Measurements from ENCODE around the gene SCGB3A1.

- TF ChIP-seq USF1 (IDR thresholded peaks at IDR 0.05) (no peak), MAX (IDR thresholded peaks at IDR 0.05) (no peak), RAD21 (IDR thresholded peaks at IDR 0.05; ENCODE audit: low read depth) (no peak), YY1 (IDR thresholded peaks at IDR 0.05; ENCODE audit: low read depth) (no peak), EP300 (IDR thresholded peaks at IDR 0.05; ENCODE audit: borderline replicate concordance) (no peak), CEBPB (IDR thresholded peaks at IDR 0.05) (no peak), ZBTB7A (IDR thresholded peaks at IDR 0.05; ENCODE audit: low read depth) (no peak), TAF1 (IDR thresholded peaks at IDR 0.05; ENCODE audit: low read depth) (no peak), CREB1 (IDR thresholded peaks at IDR 0.05; ENCODE audit: low read depth) (no peak), TCF12 (IDR thresholded peaks at IDR 0.05; ENCODE audit: low read depth) (no peak)
- TF ChIP-seq, protein P1, sequence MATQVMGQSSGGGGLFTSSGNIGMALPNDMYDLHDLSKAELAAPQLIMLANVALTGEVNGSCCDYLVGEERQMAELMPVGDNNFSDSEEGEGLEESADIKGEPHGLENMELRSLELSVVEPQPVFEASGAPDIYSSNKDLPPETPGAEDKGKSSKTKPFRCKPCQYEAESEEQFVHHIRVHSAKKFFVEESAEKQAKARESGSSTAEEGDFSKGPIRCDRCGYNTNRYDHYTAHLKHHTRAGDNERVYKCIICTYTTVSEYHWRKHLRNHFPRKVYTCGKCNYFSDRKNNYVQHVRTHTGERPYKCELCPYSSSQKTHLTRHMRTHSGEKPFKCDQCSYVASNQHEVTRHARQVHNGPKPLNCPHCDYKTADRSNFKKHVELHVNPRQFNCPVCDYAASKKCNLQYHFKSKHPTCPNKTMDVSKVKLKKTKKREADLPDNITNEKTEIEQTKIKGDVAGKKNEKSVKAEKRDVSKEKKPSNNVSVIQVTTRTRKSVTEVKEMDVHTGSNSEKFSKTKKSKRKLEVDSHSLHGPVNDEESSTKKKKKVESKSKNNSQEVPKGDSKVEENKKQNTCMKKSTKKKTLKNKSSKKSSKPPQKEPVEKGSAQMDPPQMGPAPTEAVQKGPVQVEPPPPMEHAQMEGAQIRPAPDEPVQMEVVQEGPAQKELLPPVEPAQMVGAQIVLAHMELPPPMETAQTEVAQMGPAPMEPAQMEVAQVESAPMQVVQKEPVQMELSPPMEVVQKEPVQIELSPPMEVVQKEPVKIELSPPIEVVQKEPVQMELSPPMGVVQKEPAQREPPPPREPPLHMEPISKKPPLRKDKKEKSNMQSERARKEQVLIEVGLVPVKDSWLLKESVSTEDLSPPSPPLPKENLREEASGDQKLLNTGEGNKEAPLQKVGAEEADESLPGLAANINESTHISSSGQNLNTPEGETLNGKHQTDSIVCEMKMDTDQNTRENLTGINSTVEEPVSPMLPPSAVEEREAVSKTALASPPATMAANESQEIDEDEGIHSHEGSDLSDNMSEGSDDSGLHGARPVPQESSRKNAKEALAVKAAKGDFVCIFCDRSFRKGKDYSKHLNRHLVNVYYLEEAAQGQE (IDR thresholded peaks at IDR 0.05; ENCODE audit: low read depth), result no peak
Measured at GRCh38 chr5:180603076-180603594, 11.8 kb upstream of the SCGB3A1 start.

Measured in Ishikawa (cell line).